Breast epithelium (tissue), 4 donors: ENCODE measurements around the gene SLC28A3. TPM values are rescaled to one million over a fixed set of nuclear protein-coding genes. Genes with fewer than 3 reads are reported as not detected.
A peak's percentile ranks its signal among the peaks of the same experiment; 100 is the strongest.

Experiments used
- DNase-seq, 2 donors: peaks; one replicate each; pipeline ENCODE4 v3.0.0-alpha.2; 2019; ENCODE audit warnings: low spot score in 2 of 2
- H3K27ac ChIP-seq, 2 donors: fragments of 200-600 bp; sonication (generic) in 1 of 2; one replicate each; pipeline ENCODE4 v1.5.1; 2016 to 2019; ENCODE audit warnings: mild to moderate bottlenecking in 1 of 2
- H3K27me3 ChIP-seq, 2 donors: fragments of 200-600 bp; sonication (generic) in 1 of 2; one replicate each; pipeline versions ENCODE4 v1.5.1 to v1.6.0; 2017 to 2019; ENCODE audit warnings: control low read depth in 1 of 2, mild to moderate bottlenecking in 1 of 2
- H3K36me3 ChIP-seq: fragments of 200-600 bp; one replicate; pipeline ENCODE4 v1.5.1; 2019
- H3K4me1 ChIP-seq, 2 donors: fragments of 200-600 bp; sonication (generic); one replicate each; pipeline ENCODE4 v1.5.1; 2016 to 2019; ENCODE audit warnings: control low read depth in 1 of 2
- H3K4me3 ChIP-seq, 3 donors: fragments of 200-600 bp; sonication (generic); 1 replicate in 2 of 3; 2 replicates in 1 of 3; pipeline ENCODE4 v1.5.1; 2016 to 2019; ENCODE audit warnings: mild to moderate bottlenecking in 3 of 3, moderate library complexity in 2 of 3
- H3K9me3 ChIP-seq, 2 donors: fragments of 200-600 bp; sonication (generic) in 1 of 2; one replicate each; pipeline ENCODE4 v1.5.1; 2016 to 2019; ENCODE audit warnings: control low read depth in 1 of 2
- POLR2A ChIP-seq: fragments of 450-650 bp; IDR thresholded peaks from one replicate; pipeline ENCODE4 v1.6.1; 2016; ENCODE audit warnings: antibody characterized with exemption, mild to moderate bottlenecking, moderate library complexity
- POLR2AphosphoS5 ChIP-seq, 3 donors: sonication (generic); formaldehyde crosslinking; IDR thresholded peaks; one replicate each; pipeline ENCODE4 v1.6.1; 2017; ENCODE audit warnings: antibody characterized with exemption in 3 of 3
- intact Hi-C: fragments of 100-400 bp; cut with DNase I; formaldehyde crosslinking; loops from one replicate; pipeline ENCODE4 v1.15.1; 2023; ENCODE audit warnings: low total_unique reads
- total RNA-seq, 3 donors: library from RNA; depleted of rRNA; stranded (reverse); fragments of >200 nt; gene quantifications; one replicate each; pipeline ENCODE4 v1.1.0, GENCODE V29; 2016
- TF ChIP-seq, protein P1 (sequence below), 3 donors: fragments of 450-650 bp; IDR thresholded peaks; one replicate each; pipeline ENCODE4 v1.5.1; 2016 to 2017; ENCODE audit warnings: antibody characterized with exemption in 3 of 3, mild to moderate bottlenecking in 3 of 3, moderate library complexity in 3 of 3

Gene SLC28A3
- total RNA-seq, 3 donors from 2014 or later: 0.16 to 52.7 (median 10.5) TPM

DNA sequence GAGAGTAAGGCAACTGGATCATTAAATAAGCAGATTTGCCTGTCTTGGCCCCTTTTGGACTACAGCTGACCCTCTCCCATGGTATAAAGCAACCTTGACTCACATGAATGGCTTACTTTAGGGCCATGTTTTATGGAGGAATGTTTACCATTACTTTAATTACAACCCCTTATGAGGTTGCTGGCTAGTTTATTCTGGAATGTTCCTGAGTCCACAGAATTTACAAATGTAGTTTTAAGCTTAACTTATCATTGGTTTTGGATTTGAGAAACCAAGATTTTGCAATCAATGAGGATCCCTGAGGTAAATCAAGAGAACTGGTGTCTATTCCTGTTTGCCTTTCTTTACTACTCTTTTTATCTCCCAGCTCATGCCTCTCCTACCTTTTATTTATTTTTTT, 15.7 kb downstream of the SLC28A3 start:
- H3K9me3 ChIP-seq: peaks cover 0 to 7% of the 10 kb centered on the region in 2 donors
- no peak for DNase-seq
- H3K27ac ChIP-seq: peak overlapping the region; percentile 75 to 78
- intact Hi-C loops: no loop called here
- TF ChIP-seq POLR2A (no peak), POLR2AphosphoS5 (IDR thresholded peaks at IDR 0.05) (no peak)
- TF ChIP-seq, protein P1, sequence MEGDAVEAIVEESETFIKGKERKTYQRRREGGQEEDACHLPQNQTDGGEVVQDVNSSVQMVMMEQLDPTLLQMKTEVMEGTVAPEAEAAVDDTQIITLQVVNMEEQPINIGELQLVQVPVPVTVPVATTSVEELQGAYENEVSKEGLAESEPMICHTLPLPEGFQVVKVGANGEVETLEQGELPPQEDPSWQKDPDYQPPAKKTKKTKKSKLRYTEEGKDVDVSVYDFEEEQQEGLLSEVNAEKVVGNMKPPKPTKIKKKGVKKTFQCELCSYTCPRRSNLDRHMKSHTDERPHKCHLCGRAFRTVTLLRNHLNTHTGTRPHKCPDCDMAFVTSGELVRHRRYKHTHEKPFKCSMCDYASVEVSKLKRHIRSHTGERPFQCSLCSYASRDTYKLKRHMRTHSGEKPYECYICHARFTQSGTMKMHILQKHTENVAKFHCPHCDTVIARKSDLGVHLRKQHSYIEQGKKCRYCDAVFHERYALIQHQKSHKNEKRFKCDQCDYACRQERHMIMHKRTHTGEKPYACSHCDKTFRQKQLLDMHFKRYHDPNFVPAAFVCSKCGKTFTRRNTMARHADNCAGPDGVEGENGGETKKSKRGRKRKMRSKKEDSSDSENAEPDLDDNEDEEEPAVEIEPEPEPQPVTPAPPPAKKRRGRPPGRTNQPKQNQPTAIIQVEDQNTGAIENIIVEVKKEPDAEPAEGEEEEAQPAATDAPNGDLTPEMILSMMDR (IDR thresholded peaks at IDR 0.05): no peak
- H3K36me3 ChIP-seq: no peaks in the 10 kb centered on the region
- H3K27me3 ChIP-seq: no peaks in the 10 kb centered on the region
- no peaks in the 10 kb centered on the region for H3K4me1 ChIP-seq
- no peak overlapping the region for H3K4me3 ChIP-seq

DNA sequence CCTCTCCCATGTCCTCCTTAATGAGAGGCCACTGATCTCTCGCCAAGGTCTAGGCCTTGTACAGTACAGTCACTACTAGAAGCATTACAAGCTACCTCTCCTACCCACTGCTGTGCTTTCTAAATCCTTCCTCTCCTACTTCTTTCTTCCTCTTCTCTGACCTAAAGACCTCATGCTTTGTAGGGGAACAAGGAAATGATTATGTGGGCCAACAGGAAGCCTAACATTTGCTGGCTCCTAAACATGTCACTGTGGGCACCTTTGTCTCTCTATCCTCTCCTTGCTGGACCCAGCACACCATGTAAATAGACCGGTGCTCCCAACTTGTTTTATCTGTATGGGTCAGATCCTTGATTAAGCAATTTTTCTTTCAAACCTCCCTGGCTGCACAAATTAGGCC, 16.7 kb downstream of the SLC28A3 start:
- no peaks in the 10 kb centered on the region for H3K4me1 ChIP-seq
- TF ChIP-seq, protein P1 (IDR thresholded peaks at IDR 0.05): no peak
- TF ChIP-seq POLR2AphosphoS5 (IDR thresholded peaks at IDR 0.05): no peak
- TF ChIP-seq POLR2A: no peak
- H3K4me3 ChIP-seq: no peak overlapping the region
- no peaks in the 10 kb centered on the region for H3K27me3 ChIP-seq
- intact Hi-C loops: no loop called here
- no peak for DNase-seq
- H3K36me3 ChIP-seq: no peaks in the 10 kb centered on the region
- H3K27ac ChIP-seq: peak overlapping the region; percentile 75 to 78
- H3K9me3 ChIP-seq: peaks cover 0 to 7% of the 10 kb centered on the region in 2 donors

DNA sequence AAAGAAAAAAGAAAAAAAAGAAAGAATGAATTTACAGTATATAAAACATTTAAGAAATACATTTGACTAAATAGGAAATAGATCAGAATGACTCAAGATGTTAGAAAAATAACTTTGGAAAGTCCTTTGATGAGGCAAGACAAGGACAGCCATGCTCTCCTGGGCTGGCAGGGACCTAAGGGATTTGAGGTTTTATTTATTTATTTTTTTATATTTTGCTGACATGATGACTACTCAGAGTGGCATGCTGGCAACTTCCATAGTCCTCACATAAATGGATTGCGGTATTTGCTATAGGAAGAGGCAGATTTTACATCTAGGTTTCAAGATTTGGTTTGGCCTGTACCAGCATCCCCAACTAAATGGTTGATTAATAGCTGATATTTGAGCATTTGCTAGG, 17.7 kb downstream of the SLC28A3 start:
- H3K4me3 ChIP-seq: no peak overlapping the region
- H3K27ac ChIP-seq: peak overlapping the region in 1 of 2 donors; percentile 78
- no peaks in the 10 kb centered on the region for H3K36me3 ChIP-seq
- no peaks in the 10 kb centered on the region for H3K4me1 ChIP-seq
- no peaks in the 10 kb centered on the region for H3K27me3 ChIP-seq
- no peak for DNase-seq
- intact Hi-C loops: no loop called here
- TF ChIP-seq POLR2AphosphoS5 (IDR thresholded peaks at IDR 0.05) (no peak), POLR2A (no peak)
- TF ChIP-seq, protein P1 (IDR thresholded peaks at IDR 0.05): no peak
- H3K9me3 ChIP-seq: no peaks in the 10 kb centered on the region

DNA sequence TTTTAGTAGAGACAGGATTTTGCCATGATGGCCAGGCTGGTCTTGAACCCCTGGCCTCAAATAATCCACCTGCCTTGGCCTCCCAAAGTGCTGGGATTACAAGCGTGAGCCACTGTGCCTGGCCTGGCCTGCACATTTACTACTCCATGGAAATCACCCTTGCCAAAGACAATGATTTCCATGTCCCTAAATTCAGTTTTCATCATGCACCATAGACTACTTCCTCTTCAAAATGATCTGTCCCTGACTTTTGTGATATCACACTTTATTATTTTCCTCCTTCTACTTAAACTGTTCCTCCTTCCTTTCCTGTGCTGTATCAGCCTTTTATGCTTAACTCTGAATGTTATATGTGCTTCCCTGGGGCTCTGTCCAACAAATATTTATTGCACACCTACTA, 20.3 kb downstream of the SLC28A3 start:
- Histone ChIP-seq H3K4me3 (no peak overlapping the region), H3K27ac (no peak overlapping the region), H3K27me3 (no peaks in the 10 kb centered on the region), H3K4me1 (no peaks in the 10 kb centered on the region), H3K36me3 (no peaks in the 10 kb centered on the region), H3K9me3 (no peaks in the 10 kb centered on the region)
- DNase-seq: no peak
- TF ChIP-seq, protein P1 (IDR thresholded peaks at IDR 0.05): no peak
- TF ChIP-seq POLR2AphosphoS5 (IDR thresholded peaks at IDR 0.05): no peak
- no peak for TF ChIP-seq POLR2A
- intact Hi-C loops: loop anchor here (2.0 kb wide), 1 partner anchor 15 kb away; no protein-coding TSS in a partner anchor

DNA sequence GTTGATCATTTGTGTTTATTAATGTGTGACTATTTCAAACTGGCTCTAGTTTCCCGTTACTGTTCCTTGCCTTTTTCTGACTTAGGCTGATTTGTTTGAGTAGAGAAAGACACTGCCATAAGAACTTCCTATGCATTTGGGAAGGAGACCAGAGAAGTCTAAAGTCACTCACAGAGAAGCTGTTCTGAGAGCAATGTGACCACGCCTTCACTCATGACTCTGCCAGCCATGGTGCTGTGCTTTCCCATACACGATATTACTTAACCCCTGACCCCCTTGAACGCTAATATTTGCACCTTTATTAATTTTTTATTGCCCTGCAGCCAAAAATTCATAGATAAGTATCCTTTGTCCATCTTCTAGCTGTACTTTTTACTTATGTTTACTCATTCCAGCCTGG, 20.9 kb downstream of the SLC28A3 start:
- TF ChIP-seq POLR2A: no peak
- TF ChIP-seq, protein P1 (IDR thresholded peaks at IDR 0.05): no peak
- no peak for TF ChIP-seq POLR2AphosphoS5 (IDR thresholded peaks at IDR 0.05)
- no peak overlapping the region for H3K27ac ChIP-seq
- H3K36me3 ChIP-seq: no peaks in the 10 kb centered on the region
- no peaks in the 10 kb centered on the region for H3K9me3 ChIP-seq
- intact Hi-C loops: loop anchor here (2.0 kb wide), 1 partner anchor 15 kb away; no protein-coding TSS in a partner anchor
- H3K27me3 ChIP-seq: no peaks in the 10 kb centered on the region
- H3K4me1 ChIP-seq: no peaks in the 10 kb centered on the region
- no peak for DNase-seq
- H3K4me3 ChIP-seq: no peak overlapping the region
